ENCODE results near the gene ATP13A4.

- TF ChIP-seq, protein P1, sequence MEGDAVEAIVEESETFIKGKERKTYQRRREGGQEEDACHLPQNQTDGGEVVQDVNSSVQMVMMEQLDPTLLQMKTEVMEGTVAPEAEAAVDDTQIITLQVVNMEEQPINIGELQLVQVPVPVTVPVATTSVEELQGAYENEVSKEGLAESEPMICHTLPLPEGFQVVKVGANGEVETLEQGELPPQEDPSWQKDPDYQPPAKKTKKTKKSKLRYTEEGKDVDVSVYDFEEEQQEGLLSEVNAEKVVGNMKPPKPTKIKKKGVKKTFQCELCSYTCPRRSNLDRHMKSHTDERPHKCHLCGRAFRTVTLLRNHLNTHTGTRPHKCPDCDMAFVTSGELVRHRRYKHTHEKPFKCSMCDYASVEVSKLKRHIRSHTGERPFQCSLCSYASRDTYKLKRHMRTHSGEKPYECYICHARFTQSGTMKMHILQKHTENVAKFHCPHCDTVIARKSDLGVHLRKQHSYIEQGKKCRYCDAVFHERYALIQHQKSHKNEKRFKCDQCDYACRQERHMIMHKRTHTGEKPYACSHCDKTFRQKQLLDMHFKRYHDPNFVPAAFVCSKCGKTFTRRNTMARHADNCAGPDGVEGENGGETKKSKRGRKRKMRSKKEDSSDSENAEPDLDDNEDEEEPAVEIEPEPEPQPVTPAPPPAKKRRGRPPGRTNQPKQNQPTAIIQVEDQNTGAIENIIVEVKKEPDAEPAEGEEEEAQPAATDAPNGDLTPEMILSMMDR (IDR thresholded peaks at IDR 0.05) = no peak
- TF ChIP-seq EP300 (IDR thresholded peaks at IDR 0.05) = no peak
Observed at GRCh38 chr3:193481436-193481835, 73.3 kb downstream of the ATP13A4 start.
